Neural cell (in vitro differentiated cells): ENCODE data around the gene CACNA1B. TPM values are rescaled to one million over a fixed set of nuclear protein-coding genes. Genes with fewer than 3 reads are reported as not detected.

Source experiments
- H2AFZ ChIP-seq: fragments of 200-600, 300-800 bp; sonication (generic), shearing (Covaris generic); 2 replicates; pipeline ENCODE4 v1.6.0; 2014; ENCODE audit warnings: low read depth, mild to moderate bottlenecking, antibody characterized with exemption, low read length, moderate library complexity
- H3F3A ChIP-seq: fragments of 200-600 bp; shearing (Covaris generic); 2 replicates; pipeline ENCODE4 v1.6.1; 2016; ENCODE audit warnings: mild to moderate bottlenecking, moderate library complexity, mixed read lengths, antibody characterized with exemption, low read length; ENCODE audit not compliant: insufficient read depth, poor library complexity, severe bottlenecking
- H3K27ac ChIP-seq: fragments of 200-600, 300-800 bp; sonication (generic), shearing (Covaris generic); 2 replicates; pipeline ENCODE4 v1.5.1; 2014; ENCODE audit warnings: mild to moderate bottlenecking, low read length, moderate library complexity
- H3K27me3 ChIP-seq: fragments of 300-800, 200-600 bp; sonication (generic), shearing (Covaris generic); 2 replicates; pipeline ENCODE4 v1.6.0; 2014; ENCODE audit warnings: mild to moderate bottlenecking, low read depth, low read length, moderate library complexity; ENCODE audit not compliant: insufficient read depth
- H3K36me3 ChIP-seq: fragments of 300-800, 200-600 bp; sonication (generic), shearing (Covaris generic); 2 replicates; pipeline ENCODE4 v1.5.1; 2014; ENCODE audit warnings: mild to moderate bottlenecking, antibody characterized with exemption, low read length, moderate library complexity; ENCODE audit not compliant: insufficient read depth
- H3K4me2 ChIP-seq: fragments of 300-800, 200-600 bp; sonication (generic), shearing (Covaris generic); 2 replicates; pipeline ENCODE4 v1.6.0; 2014; ENCODE audit warnings: mild to moderate bottlenecking, low read length
- H3K4me3 ChIP-seq: fragments of 300-800, 200-600 bp; sonication (generic), shearing (Covaris generic); 2 replicates; pipeline ENCODE4 v1.5.1; 2014; ENCODE audit warnings: mild to moderate bottlenecking, low read length, moderate library complexity
- H3K79me2 ChIP-seq: fragments of 200-600 bp; shearing (Covaris generic); replicated peaks from 2 replicates; pipeline ENCODE4 v1.6.0; 2014; ENCODE audit warnings: mild to moderate bottlenecking, low read length, moderate library complexity; ENCODE audit not compliant: insufficient read depth
- H3K9ac ChIP-seq: fragments of 300-800, 200-600 bp; sonication (generic), shearing (Covaris generic); 2 replicates; pipeline ENCODE4 v1.6.1; 2016; ENCODE audit warnings: mild to moderate bottlenecking, low read length, mixed read lengths
- H3K9me2 ChIP-seq: fragments of 200-600 bp; shearing (Covaris generic); 2 replicates; pipeline ENCODE4 v1.6.1; 2016; ENCODE audit warnings: mild to moderate bottlenecking, low read length, mixed read lengths; ENCODE audit not compliant: insufficient read depth
- H3K9me3 ChIP-seq: fragments of 200-600, 300-800 bp; sonication (generic), shearing (Covaris generic); 2 replicates; pipeline ENCODE4 v1.6.1; 2016; ENCODE audit warnings: mild to moderate bottlenecking, mixed run types, low read length, moderate library complexity, mixed read lengths
- H4K20me1 ChIP-seq: fragments of 200-600 bp; shearing (Covaris generic); 2 replicates; pipeline ENCODE4 v1.6.1; 2016; ENCODE audit warnings: mild to moderate bottlenecking, mixed run types; ENCODE audit not compliant: insufficient read depth
- CTCF ChIP-seq: fragments of 450-650 bp; IDR thresholded peaks from 2 replicates; pipeline ENCODE4 v1.5.1; 2014; ENCODE audit warnings: antibody characterized with exemption, mild to moderate bottlenecking, moderate library complexity; ENCODE audit not compliant: poor library complexity, severe bottlenecking
- EP300 ChIP-seq: fragments of 450-650 bp; conservative IDR thresholded peaks from 2 replicates; pipeline ENCODE4 v1.6.1; 2014; ENCODE audit warnings: antibody characterized with exemption, mild to moderate bottlenecking, moderate library complexity; ENCODE audit not compliant: poor library complexity, severe bottlenecking
- EZH2 ChIP-seq: fragments of 200-600, 300-800 bp; shearing (Covaris generic), sonication (generic); IDR thresholded peaks from 2 replicates; pipeline ENCODE4 v1.6.1; 2014; ENCODE audit warnings: antibody characterized with exemption, low read length, borderline replicate concordance, mild to moderate bottlenecking; ENCODE audit not compliant: insufficient read depth, poor library complexity, severe bottlenecking
- MXI1 ChIP-seq: fragments of 450-650 bp; conservative IDR thresholded peaks from 2 replicates; pipeline ENCODE4 v1.6.1; 2014; ENCODE audit warnings: antibody characterized with exemption, mild to moderate bottlenecking; ENCODE audit not compliant: poor library complexity, severe bottlenecking
- POLR2AphosphoS5 ChIP-seq: IDR thresholded peaks from 2 replicates; pipeline ENCODE4 v1.6.1; 2012
- RAD21 ChIP-seq: fragments of 450-650 bp; conservative IDR thresholded peaks from 2 replicates; pipeline ENCODE4 v1.6.1; 2014; ENCODE audit warnings: antibody characterized with exemption, mild to moderate bottlenecking, moderate library complexity
- REST ChIP-seq: IDR thresholded peaks from 2 replicates; pipeline ENCODE4 v1.6.1; 2012; ENCODE audit warnings: borderline replicate concordance
- SMC3 ChIP-seq: fragments of 450-650 bp; conservative IDR thresholded peaks from 2 replicates; pipeline ENCODE4 v1.6.1; 2014; ENCODE audit warnings: antibody characterized with exemption, mild to moderate bottlenecking, moderate library complexity; ENCODE audit not compliant: poor library complexity
- TAF1 ChIP-seq: IDR thresholded peaks from 2 replicates; pipeline ENCODE4 v1.6.1; 2012; ENCODE audit warnings: low read depth
- polyA plus RNA-seq: library from polyadenylated mRNA; depleted of rRNA; stranded (reverse); fragments of >200 nt; gene quantifications from 2 replicates; pipeline ENCODE4 v1.2.3, GENCODE V29; 2014

Gene CACNA1B
- polyA plus RNA-seq, 1 donor from 2014 or later, result 5.8 TPM

GRCh38 chr9:138115506-138115905, 237.9 kb downstream of the CACNA1B start:
- no peaks in the 10 kb centered on the region for H3K9me2 ChIP-seq
- H3K36me3 ChIP-seq, result no peaks in the 10 kb centered on the region

DNA sequence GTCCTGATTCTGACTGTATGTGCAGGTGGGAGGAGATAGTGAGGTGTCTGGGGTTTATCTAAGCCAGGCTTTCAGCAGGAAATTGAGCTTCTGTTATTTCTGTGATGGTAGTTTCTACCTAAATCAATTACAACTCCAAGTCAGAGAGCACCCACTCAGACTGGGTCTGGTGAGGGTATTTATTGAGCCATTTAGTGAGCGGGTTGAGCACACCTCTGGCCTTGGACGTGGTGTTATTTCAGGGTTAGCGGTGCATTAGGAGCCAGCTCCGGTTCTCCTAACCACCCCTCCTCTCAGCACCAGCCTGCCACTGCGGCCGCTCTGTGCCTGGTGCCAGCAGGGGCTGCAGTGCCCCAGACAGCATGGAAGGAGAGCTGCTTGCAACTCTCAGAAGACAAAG, 238.9 kb downstream of the CACNA1B start:
- no peak overlapping the region for H2AFZ ChIP-seq
- H4K20me1 ChIP-seq, result no peaks in the 10 kb centered on the region
- H3K9me3 ChIP-seq, result peaks cover under 1% of the 10 kb centered on the region
- no peaks in the 10 kb centered on the region for H3K27me3 ChIP-seq
- H3K9me2 ChIP-seq, result no peaks in the 10 kb centered on the region
- H3K27ac ChIP-seq, result no peak overlapping the region
- no peak overlapping the region for H3K4me3 ChIP-seq
- H3K79me2 ChIP-seq, result no peaks in the 10 kb centered on the region
- no peak overlapping the region for H3K4me2 ChIP-seq
- no peaks in the 10 kb centered on the region for H3F3A ChIP-seq
- H3K9ac ChIP-seq, result no peak overlapping the region
- no peaks in the 10 kb centered on the region for H3K36me3 ChIP-seq
- TF ChIP-seq SMC3, result no peak
- no peak for TF ChIP-seq MXI1
- TF ChIP-seq EZH2, result no peak
- no peak for TF ChIP-seq RAD21
- TF ChIP-seq POLR2AphosphoS5, result no peak
- TF ChIP-seq TAF1, result no peak
- TF ChIP-seq EP300, result no peak
- TF ChIP-seq CTCF, result no peak

More at GRCh38 chr9:138115506-138115905, 237.9 kb downstream of the CACNA1B start:
- H3K79me2 ChIP-seq, result no peaks in the 10 kb centered on the region
- no peak overlapping the region for H3K4me2 ChIP-seq
- H3K9me3 ChIP-seq, result no peaks in the 10 kb centered on the region
- TF ChIP-seq MXI1 (no peak), POLR2AphosphoS5 (no peak), REST (no peak), SMC3 (no peak), RAD21 (no peak), EP300 (no peak), CTCF (no peak), TAF1 (no peak), EZH2 (no peak)
- H3K27ac ChIP-seq, result no peak overlapping the region
- no peaks in the 10 kb centered on the region for H3K27me3 ChIP-seq
- no peak overlapping the region for H3K9ac ChIP-seq
- H4K20me1 ChIP-seq, result no peaks in the 10 kb centered on the region
- no peak overlapping the region for H2AFZ ChIP-seq
- no peak overlapping the region for H3K4me3 ChIP-seq
- H3F3A ChIP-seq, result no peaks in the 10 kb centered on the region
